GM21515 (cell line): ENCODE data around the gene CCR7.

Experiments used
- ATAC-seq: cut with Tn5 transposase; IDR thresholded peaks from one replicate; pipeline ENCODE4 v1.9.1; 2021; ENCODE audit not compliant: unreplicated experiment

Gene CCR7, protein sequence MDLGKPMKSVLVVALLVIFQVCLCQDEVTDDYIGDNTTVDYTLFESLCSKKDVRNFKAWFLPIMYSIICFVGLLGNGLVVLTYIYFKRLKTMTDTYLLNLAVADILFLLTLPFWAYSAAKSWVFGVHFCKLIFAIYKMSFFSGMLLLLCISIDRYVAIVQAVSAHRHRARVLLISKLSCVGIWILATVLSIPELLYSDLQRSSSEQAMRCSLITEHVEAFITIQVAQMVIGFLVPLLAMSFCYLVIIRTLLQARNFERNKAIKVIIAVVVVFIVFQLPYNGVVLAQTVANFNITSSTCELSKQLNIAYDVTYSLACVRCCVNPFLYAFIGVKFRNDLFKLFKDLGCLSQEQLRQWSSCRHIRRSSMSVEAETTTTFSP

GRCh38 chr17:40564883-40565768 is at the start of gene CCR7:
Gene CCR7, minus strand, starts transcription at chr17:40565472. Its CDS starts 63 bp downstream, at chr17:40565409.
- no peak for ATAC-seq

DNA sequence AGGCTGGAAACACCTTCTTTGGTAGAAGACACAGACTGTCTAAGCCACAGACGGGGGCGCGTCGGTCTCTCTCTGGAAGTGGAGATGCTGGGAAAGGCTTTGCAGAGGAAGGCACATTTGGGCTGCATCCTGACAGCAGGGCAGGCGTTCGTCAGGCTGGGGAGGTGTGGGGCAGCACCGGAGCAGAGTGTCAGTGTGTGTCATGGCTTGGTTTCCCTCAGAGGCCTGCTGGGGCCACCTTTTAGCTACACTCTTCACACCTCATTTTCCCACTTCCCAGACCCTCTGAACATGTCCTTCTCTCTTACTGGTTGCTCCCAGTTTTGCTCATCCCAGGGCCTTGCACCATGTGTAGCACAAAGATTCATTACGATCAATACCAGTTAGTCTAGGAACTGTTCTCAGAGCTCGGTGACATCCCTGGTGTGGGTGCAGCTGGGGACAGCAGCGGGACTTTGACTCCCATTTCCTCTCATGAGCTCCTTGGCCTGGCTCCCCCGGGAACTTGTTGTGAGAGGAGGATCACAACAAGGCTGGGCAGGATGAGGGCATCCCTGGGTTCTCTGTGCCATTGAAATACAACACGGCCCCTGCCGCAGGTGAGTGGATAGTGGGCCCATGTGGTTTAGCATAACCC is 49.3 kb upstream of the CCR7 start:
- ATAC-seq, result no peak

GRCh38 chr17:40613467-40614154 is 48.3 kb upstream of the CCR7 start:
- ATAC-seq, result no peak

GRCh38 chr17:40612599-40613244 is 47.5 kb upstream of the CCR7 start:
- no peak for ATAC-seq

- no peak for ATAC-seq
Observed at GRCh38 chr17:40611840-40612474, 46.7 kb upstream of the CCR7 start.

DNA sequence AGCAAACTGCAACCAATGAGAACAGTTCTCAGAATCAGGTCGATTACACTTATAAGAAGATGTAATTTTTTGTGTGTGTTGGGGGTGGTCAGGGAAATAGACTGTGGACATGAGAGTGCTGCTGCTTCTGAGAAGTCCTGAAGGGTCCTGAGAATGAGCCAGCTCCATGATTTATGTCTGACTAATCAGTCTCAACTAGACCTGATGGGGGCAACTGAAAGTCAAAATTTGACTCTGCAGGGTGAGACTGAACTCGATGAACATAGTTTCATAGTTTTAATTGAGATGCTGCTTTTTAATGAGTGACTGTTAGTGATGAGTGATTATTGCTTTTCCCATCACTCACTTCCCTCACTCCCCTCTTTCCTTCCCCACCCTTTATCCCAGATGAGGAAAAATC is 45.1 kb upstream of the CCR7 start:
- ATAC-seq, result no peak

GRCh38 chr17:40608061-40608581 is 42.8 kb upstream of the CCR7 start:
- no peak for ATAC-seq

- no peak for ATAC-seq
Observed at GRCh38 chr17:40607641-40608040, 42.4 kb upstream of the CCR7 start.

DNA sequence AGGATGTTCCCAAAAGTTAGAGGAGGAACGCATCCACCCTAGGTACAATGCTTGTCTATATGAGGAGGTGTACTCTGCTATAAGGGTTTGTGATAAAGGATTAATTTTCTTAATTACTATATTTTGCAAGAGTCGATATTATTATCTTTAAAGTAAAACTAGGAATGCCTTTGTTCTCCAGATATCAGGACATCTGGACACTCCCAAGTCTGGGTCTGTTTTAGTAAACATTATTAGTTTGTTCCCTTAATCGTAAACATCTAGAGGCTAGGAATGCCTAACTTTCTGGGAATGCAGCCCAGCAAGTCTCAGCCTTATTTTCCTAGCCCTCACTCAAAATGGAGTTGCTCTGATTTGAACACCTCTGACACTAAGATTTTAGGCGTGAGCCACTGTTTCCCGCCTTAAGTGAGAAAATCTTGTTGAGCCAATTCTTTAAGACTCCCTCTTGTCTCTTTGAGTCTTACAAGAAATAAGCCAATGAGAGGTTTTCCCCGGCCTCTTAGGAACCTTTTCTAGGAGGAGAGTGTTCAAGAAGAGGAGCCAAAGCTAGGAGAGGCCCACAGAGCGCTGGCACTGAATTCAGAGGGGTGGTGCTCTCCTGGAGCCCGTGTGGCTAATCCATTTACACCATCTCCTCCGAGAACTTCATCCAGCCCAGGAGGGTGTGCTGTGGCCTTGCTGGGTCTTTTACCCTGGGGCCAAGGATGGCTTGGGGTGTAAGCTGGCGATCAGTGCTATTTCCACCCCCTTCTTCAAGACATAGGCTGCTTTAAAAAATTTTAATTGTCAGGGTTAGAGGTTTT is 41.5 kb upstream of the CCR7 start:
- no peak for ATAC-seq

DNA sequence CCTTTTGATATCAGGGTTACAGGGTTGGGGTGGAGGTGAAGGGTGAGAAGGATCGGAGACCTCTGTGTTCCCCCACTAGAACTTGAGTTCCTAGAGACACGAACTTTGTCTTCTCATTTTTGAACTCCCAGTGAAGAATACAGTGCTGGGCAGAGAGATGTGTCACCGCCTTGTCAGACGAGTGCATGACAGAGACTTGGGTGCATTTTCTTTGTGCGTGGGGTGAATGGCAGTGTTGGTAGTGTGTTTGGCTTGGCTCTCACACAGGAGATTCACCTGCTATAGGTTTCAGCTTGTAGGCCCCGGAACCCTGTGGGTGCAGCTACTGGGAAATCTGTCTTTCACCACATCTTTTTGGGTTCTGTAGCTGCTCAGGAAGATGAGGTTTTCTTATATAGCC is 40.0 kb upstream of the CCR7 start:
- ATAC-seq, result no peak

DNA sequence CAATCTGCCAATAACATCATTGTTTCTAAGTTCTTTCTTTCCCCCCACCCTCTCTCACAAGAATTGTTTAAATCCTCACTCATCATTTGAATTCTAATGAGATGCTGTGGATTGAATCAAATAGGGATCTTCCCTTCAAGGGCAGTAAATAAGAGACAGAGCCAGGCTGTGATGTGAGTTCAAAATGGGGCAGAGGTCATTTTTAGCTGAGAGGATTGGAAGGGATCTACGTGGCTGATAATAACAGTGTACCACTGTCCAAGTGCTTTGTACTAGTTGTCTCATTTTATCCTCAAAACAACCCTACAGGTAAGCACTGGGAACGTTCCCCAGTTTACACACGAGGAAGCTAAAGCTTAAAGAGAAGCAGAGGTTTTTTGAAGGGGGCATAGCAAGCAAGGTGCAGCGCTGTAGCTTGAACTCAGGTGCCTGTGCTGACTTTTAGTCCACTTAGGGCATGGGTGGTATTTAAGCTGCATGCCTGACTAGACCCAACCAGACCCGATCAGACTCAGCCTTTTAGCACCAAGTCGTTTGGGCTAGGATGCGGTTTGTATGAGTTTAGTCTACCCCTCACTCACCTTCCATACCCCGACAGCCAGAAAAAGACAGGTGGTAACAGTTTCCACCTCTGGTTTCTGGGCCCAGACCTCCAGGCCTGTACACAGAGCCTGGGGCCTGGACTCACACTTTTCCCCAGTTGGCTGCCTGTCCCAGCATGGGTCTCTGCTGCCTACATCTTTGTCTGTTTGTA is 39.2 kb upstream of the CCR7 start:
- ATAC-seq, result no peak

DNA sequence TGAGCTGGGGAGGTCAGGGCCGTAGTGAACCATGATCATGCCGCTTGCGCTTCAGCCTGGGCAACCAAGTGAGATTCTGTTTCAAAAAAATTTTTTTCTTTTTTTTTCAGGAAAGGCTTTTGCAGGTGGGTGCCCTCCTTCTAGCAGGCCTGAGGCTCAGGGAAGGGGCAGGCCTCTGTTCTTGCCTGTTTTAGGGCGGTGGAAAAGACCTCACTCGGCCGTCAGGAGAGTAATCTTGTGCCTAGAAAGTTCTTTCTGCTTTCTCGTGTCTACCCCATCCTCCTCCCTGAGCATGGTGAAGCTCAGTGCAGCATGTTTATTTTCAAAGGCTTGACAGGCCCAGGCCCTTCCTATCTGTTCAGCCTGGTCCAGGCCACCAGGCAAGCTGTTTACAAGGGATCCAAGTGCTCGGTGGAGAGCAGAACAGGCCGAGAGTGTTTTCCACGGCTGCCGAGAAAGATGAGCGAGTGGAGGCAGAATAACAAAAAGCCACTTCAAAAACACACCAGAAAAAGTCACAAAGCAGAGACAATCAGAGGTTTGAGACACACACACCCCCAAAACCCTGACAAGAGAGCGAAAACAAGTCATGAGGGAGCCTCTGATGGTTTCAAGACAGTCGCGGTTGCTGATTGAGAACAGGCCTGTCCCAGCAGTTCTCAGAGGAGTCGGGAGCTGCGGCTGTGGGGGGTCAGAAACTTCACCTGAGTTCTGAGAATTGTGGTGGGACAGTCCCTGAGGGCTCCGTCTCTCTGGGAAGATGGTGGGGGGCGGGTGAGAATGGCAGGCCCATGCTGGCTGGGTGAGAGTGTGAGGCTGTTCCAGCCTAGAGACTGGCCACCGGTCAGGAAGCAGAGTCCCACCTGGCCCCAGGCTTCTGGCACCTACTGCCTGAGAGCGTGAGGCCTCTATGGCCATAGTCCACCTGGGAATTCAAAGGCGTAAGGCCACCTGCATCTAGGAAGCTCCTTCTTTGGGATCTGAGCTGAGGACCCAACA is 37.5 kb upstream of the CCR7 start:
- ATAC-seq, result no peak

DNA sequence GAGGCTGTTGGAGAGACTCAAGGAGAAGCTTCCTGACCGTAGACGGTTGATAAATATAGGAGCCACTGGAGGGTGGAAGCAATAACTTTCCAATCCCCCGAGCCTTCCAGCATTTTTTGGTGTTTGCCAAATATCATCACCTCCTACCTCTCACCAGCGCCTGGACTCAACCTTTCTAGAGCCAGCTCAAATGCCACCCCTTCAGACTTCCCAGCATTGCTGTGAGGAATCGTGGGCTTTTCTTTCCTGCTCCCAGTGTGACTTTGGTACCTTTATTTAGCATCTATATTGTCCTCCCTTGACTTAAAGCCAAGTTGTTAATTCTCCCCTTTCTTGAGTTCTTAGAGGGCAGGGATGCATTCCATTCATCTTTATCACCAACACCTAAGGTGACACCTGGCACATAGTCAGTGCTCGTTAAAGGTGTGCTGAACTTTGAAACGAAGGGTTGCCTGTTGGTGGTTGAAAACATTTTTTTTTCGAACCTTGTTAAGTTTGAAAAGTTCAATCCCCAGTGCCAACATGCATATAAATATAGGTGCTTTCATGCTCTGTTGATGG is 35.3 kb upstream of the CCR7 start:
- no peak for ATAC-seq

DNA sequence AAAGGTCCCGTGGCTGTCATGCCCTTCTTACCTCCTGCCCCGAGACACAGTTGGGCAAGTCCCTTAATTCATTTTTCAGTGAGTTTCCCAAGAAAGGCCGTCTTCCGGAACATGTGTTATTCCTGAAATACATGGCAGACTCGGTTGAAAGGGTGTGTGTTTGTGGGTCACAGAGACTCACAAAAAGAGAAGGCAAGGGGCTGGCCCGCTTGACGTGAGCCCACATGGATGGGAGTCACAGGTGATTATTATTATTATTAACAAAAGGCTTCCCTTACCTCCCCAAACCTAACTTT is 34.1 kb upstream of the CCR7 start:
- ATAC-seq, result no peak

DNA sequence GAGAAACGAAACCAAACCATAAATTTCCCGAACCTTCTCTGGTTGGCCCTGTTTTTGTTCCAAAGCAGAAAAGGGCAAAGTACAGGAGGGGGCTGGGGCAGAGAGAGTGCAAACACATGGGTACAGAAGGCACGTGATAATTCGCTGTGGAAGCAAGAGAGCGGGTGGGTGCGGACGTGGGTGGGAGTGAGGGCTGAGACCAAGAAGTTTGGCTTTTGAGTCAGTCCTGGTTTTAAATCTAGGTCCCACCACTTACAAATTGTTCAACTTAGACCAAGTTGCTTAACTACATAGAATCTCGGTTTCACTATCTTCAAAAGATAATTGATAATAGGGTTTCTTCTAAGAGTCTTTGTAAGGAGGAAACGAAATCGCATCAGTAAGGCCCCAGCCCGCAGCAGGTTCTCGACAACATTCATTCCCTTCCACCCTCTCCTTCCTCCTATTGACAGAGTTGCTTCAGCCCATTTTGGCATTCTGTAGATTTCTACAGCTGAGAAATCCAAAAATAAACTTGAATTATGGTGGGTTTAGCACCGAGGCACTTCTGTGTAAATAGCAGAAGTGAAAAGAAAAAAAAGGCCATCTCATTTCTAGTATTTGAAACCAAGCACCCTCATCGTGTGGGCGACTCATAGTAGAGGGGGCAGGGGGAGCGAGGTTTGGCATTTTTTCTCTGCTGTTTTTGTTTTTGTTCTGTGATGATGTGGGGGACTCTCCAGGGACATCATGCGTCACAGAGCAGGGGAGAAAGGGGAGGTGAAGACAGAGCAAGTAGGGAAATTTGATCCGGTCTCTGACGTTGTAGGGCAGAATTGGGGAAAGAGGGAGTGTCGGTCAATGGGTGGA is 33.6 kb upstream of the CCR7 start:
- peak; percentile 52 for ATAC-seq

- no peak for ATAC-seq
Observed at GRCh38 chr17:40598301-40598618, 33.0 kb upstream of the CCR7 start.
